Measurements from ENCODE around the gene MYH14. TPM values are rescaled to one million over a fixed set of nuclear protein-coding genes. Genes with fewer than 3 reads are reported as not detected.
A peak's percentile ranks its signal among the peaks of the same experiment; 100 is the strongest.

Gene MYH14
- total and polyA plus RNA-seq, 2 of the 13 experiments (the other 11 are each of a cell fraction or from before 2014, with no cell fraction given) = 5.5 to 5.8 TPM

DNA sequence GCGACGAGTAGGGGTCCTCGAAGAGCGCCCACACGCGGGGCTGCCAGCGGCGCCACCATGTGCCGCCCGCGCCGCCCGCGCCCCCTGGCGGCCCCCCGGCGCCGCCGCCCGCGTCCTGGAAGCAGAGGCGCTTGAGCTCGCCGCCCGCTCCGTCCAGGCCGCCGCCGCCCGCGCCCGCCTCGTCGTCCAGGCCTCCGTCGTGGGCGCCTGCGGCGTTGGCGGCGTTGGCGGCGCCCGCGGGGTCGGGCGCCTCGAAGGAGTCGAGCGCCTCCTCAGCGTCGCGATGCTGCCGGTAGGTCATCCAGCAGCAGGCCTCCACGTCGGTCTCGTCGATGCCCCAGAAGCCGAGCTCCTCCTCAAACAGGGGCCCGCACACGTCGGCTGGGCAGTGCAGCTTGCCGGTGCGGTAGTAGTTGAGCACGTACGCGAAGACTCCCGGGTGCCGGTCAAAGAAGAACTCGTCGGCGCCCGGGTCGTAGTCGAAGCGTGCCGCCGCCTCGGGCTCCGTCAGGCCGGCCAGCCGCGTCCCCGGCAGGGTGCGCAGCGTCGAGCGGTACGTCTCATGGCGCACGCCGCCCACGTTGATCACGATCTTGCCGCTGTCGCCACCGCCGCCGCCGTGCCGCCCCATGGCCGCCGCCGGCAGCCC, 124.9 kb downstream of the MYH14 start (continued):
- TF ChIP-seq, protein P1, sequence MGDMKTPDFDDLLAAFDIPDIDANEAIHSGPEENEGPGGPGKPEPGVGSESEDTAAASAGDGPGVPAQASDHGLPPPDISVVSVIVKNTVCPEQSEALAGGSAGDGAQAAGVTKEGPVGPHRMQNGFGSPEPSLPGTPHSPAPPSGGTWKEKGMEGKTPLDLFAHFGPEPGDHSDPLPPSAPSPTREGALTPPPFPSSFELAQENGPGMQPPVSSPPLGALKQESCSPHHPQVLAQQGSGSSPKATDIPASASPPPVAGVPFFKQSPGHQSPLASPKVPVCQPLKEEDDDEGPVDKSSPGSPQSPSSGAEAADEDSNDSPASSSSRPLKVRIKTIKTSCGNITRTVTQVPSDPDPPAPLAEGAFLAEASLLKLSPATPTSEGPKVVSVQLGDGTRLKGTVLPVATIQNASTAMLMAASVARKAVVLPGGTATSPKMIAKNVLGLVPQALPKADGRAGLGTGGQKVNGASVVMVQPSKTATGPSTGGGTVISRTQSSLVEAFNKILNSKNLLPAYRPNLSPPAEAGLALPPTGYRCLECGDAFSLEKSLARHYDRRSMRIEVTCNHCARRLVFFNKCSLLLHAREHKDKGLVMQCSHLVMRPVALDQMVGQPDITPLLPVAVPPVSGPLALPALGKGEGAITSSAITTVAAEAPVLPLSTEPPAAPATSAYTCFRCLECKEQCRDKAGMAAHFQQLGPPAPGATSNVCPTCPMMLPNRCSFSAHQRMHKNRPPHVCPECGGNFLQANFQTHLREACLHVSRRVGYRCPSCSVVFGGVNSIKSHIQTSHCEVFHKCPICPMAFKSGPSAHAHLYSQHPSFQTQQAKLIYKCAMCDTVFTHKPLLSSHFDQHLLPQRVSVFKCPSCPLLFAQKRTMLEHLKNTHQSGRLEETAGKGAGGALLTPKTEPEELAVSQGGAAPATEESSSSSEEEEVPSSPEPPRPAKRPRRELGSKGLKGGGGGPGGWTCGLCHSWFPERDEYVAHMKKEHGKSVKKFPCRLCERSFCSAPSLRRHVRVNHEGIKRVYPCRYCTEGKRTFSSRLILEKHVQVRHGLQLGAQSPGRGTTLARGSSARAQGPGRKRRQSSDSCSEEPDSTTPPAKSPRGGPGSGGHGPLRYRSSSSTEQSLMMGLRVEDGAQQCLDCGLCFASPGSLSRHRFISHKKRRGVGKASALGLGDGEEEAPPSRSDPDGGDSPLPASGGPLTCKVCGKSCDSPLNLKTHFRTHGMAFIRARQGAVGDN (CRISPR knock-in tag; IDR thresholded peaks at IDR 0.05) = peak; percentile 64
- TF ChIP-seq MXI1 (IDR thresholded peaks at IDR 0.05; ENCODE audit: borderline replicate concordance, low read depth, low read length) (peak; percentile 9; the same call in 1 of the 3 replicates), ZNF598 (CRISPR knock-in tag; IDR thresholded peaks at IDR 0.05; ENCODE audit: borderline replicate concordance) (no peak), ZNF276 (CRISPR knock-in tag; IDR thresholded peaks at IDR 0.05; ENCODE audit: low read depth) (no peak), NKX3-1 (CRISPR knock-in tag; IDR thresholded peaks at IDR 0.05) (0 out of 2 replicates have a peak, but pooled peaks have one; percentile 44), ZNF574 (CRISPR knock-in tag; IDR thresholded peaks at IDR 0.05) (peak; percentile 27; the same call in 1 of the 2 replicates), TRIM22 (IDR thresholded peaks at IDR 0.05) (no peak), AHR (CRISPR knock-in tag; IDR thresholded peaks at IDR 0.05) (no peak), SRY (CRISPR knock-in tag; IDR thresholded peaks at IDR 0.05) (0 out of 2 replicates have a peak, but pooled peaks have one; percentile 32), ZNF317 (CRISPR knock-in tag; IDR thresholded peaks at IDR 0.05) (no peak), ZNF768 (CRISPR knock-in tag; IDR thresholded peaks at IDR 0.05) (0 out of 2 replicates have a peak, but pooled peaks have one; percentile 9), SNAPC2 (CRISPR knock-in tag; IDR thresholded peaks at IDR 0.05) (no peak), FOXK1 (CRISPR knock-in tag; IDR thresholded peaks at IDR 0.05; ENCODE audit: borderline replicate concordance, low read depth) (no peak), ZBTB43 (CRISPR knock-in tag; conservative IDR thresholded peaks at IDR 0.05) (0 out of 2 replicates have a peak, but pooled peaks have one; percentile 43), HOXA3 (CRISPR knock-in tag; IDR thresholded peaks at IDR 0.05) (peak; percentile 17; the same call in 1 of the 2 replicates), ZNF12 (CRISPR knock-in tag; IDR thresholded peaks at IDR 0.05) (no peak), ATF7-NPFF (CRISPR knock-in tag; IDR thresholded peaks at IDR 0.05; ENCODE audit: low read depth) (no peak), SMC3 (IDR thresholded peaks at IDR 0.05; ENCODE audit: low read length) (no peak)
